ENCODE results near the gene ADD1.

DNA sequence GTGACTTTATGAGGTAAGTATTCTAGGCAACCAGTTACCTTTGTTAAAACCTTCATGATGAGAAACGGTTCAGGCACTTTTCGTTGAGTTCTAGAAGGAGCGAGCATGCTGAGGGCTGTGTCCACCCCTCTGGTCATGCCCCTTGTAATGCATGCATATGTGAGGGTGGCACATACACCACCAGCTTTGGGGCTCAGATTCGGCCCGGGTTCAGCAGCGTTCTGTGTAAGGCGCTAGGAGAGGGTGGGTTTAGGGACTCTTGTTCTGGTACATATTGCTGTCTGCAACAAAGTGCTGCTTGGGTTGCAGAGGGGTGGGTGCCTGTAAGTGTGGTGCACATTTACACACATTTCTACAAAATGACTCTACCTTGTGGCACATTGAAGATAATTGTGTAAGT, 65.0 kb downstream of the ADD1 start:
- no peak for TF ChIP-seq SUZ12 (IDR thresholded peaks at IDR 0.05; ENCODE audit: extremely low read depth, insufficient read depth, insufficient read length)
- TF ChIP-seq YY1 (IDR thresholded peaks at IDR 0.05; ENCODE audit: insufficient read depth, insufficient read length): no peak

Measured in NT2/D1 (cell line).